ENCODE data around the gene NUP58. TPM values are rescaled to one million over a fixed set of nuclear protein-coding genes. Genes with fewer than 3 reads are reported as not detected.

The NUP58 gene
- total RNA-seq, 4 donors from 2014 or later = 22.4 to 51.9 (median 36.3) TPM

DNA sequence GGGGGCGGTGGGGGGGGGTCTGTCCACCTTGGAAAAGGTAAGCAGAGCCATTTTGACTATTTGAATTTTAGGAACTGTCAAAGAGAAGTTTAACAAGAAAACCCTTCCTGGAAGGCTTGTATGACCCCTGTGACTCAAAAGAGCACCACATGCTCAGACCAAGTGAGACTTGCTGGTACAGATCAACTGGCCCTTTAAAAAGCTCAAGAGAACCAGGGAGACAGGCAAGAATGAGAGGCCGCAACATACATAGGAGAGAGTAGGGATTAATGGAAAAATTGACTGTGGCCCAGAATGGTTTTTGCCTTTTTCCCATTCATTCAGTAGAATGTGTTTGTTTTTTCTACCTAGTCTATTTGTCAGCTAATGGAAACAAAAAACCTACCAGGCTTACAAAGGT lies 44.2 kb downstream of the NUP58 start:
- Histone ChIP-seq H3K4me3 (no peak overlapping the region), H3K4me1 (no peaks in the 10 kb centered on the region), H3K9me3 (no peaks in the 10 kb centered on the region), H3K36me3 (peaks cover 0 to 8% (median 0%) of the 10 kb centered on the region in 3 donors), H3K27ac (no peak overlapping the region), H3K27me3 (no peaks in the 10 kb centered on the region)
- DNase-seq = no peak
- intact Hi-C loops (cut with DNase I) = no loop called here
- 79 to 86% methylated on average over 2 of the region's 2 CpGs for WGBS, 2 donors
- no peak for TF ChIP-seq POLR2A (IDR thresholded peaks at IDR 0.05)
- TF ChIP-seq, protein P1, sequence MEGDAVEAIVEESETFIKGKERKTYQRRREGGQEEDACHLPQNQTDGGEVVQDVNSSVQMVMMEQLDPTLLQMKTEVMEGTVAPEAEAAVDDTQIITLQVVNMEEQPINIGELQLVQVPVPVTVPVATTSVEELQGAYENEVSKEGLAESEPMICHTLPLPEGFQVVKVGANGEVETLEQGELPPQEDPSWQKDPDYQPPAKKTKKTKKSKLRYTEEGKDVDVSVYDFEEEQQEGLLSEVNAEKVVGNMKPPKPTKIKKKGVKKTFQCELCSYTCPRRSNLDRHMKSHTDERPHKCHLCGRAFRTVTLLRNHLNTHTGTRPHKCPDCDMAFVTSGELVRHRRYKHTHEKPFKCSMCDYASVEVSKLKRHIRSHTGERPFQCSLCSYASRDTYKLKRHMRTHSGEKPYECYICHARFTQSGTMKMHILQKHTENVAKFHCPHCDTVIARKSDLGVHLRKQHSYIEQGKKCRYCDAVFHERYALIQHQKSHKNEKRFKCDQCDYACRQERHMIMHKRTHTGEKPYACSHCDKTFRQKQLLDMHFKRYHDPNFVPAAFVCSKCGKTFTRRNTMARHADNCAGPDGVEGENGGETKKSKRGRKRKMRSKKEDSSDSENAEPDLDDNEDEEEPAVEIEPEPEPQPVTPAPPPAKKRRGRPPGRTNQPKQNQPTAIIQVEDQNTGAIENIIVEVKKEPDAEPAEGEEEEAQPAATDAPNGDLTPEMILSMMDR (IDR thresholded peaks at IDR 0.05) = no peak

- H3K4me1 ChIP-seq = no peaks in the 10 kb centered on the region
- WGBS, 2 donors = 72 to 73% methylated on average over 2 of the region's 2 CpGs
- H3K36me3 ChIP-seq = no peaks in the 10 kb centered on the region
- no peaks in the 10 kb centered on the region for H3K9me3 ChIP-seq
- H3K4me3 ChIP-seq = no peak overlapping the region
- TF ChIP-seq POLR2A (IDR thresholded peaks at IDR 0.05) = no peak
- TF ChIP-seq, protein P1 (IDR thresholded peaks at IDR 0.05) = no peak
- H3K27me3 ChIP-seq = no peaks in the 10 kb centered on the region
- intact Hi-C loops (cut with DNase I) = no loop called here
- no peak for DNase-seq
- no peak overlapping the region for H3K27ac ChIP-seq
These were observed 45.7 kb downstream of the NUP58 start for GRCh38 chr13:25347151-25347550.

- TF ChIP-seq POLR2A (IDR thresholded peaks at IDR 0.05) = no peak
- TF ChIP-seq, protein P1 (IDR thresholded peaks at IDR 0.05) = no peak
- H3K36me3 ChIP-seq = no peaks in the 10 kb centered on the region
- H3K27me3 ChIP-seq = peaks cover 0 to 18% (median 0%) of the 10 kb centered on the region in 4 donors
- no peaks in the 10 kb centered on the region for H3K4me1 ChIP-seq
- DNase-seq = no peak
- WGBS, 2 donors = 84 to 91% methylated on average over 1 of the region's 1 CpG
- H3K4me3 ChIP-seq = no peak overlapping the region
- H3K27ac ChIP-seq = no peak overlapping the region
- intact Hi-C loops (cut with DNase I) = no loop called here
- H3K9me3 ChIP-seq = no peaks in the 10 kb centered on the region
These were observed 50.0 kb downstream of the NUP58 start for GRCh38 chr13:25351404-25351803.

DNA sequence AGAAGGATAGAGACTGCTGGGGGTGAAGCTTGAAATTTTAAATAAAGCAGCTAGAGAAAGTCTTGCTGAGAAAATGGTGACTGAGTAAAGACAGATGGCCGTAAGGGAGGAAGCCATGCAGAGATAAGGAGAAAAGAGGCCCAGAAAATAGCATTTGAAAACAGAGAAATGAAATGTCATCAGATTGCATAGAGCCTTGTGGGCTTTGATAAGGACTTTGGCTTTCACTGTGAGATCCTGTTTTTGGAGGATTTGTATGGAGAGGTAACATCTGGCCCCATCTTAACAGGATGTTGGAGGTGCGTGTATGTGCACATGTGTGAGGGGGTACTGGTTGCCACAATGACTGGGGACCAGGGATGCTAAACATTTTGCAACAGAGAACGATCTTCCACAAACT lies 50.8 kb downstream of the NUP58 start:
- intact Hi-C loops (cut with DNase I) = no loop called here
- Histone ChIP-seq H3K9me3 (no peaks in the 10 kb centered on the region), H3K36me3 (no peaks in the 10 kb centered on the region), H3K4me3 (no peak overlapping the region), H3K4me1 (no peaks in the 10 kb centered on the region), H3K27ac (no peak overlapping the region), H3K27me3 (peaks cover 0 to 18% (median 0%) of the 10 kb centered on the region in 4 donors)
- 42 to 54% methylated on average over 3 of the region's 3 CpGs for WGBS, 2 donors
- TF ChIP-seq, protein P1 (IDR thresholded peaks at IDR 0.05) = no peak
- no peak for TF ChIP-seq POLR2A (IDR thresholded peaks at IDR 0.05)
- DNase-seq = no peak

GRCh38 chr13:25352806-25353205 lies 51.4 kb downstream of the NUP58 start:
- H3K4me3 ChIP-seq = no peak overlapping the region
- H3K9me3 ChIP-seq = no peaks in the 10 kb centered on the region
- 65 to 73% methylated on average over 4 of the region's 4 CpGs for WGBS, 2 donors
- DNase-seq = no peak
- no peak overlapping the region for H3K27ac ChIP-seq
- no peaks in the 10 kb centered on the region for H3K36me3 ChIP-seq
- intact Hi-C loops (cut with DNase I) = no loop called here
- TF ChIP-seq POLR2A (IDR thresholded peaks at IDR 0.05) = no peak
- TF ChIP-seq, protein P1 (IDR thresholded peaks at IDR 0.05) = no peak
- H3K4me1 ChIP-seq = no peaks in the 10 kb centered on the region
- H3K27me3 ChIP-seq = peaks cover 0 to 18% (median 0%) of the 10 kb centered on the region in 4 donors

All from esophagus squamous epithelium (tissue), 5 donors.